Gastroesophageal sphincter (tissue), 4 donors: ENCODE results near the gene IL13RA1. TPM values are rescaled to one million over a fixed set of nuclear protein-coding genes. Genes with fewer than 3 reads are reported as not detected.
A peak's percentile ranks its signal among the peaks of the same experiment; 100 is the strongest.

Experiments
- ATAC-seq: fragments of 150-250 bp; one replicate; pipeline ENCODE4 v1.9.1; 2016; ENCODE audit warnings: mild to moderate bottlenecking, moderate library complexity
- H3K27ac ChIP-seq, 4 donors: fragments of 200-600 bp; sonication (generic) in 3 of 4; 1 replicate in 3 of 4; 2 replicates in 1 of 4; pipeline ENCODE4 v1.5.1; 2016 to 2019
- H3K27me3 ChIP-seq: fragments of 200-600 bp; sonication (generic); one replicate; pipeline ENCODE4 v1.5.1; 2019
- H3K36me3 ChIP-seq, 2 donors: fragments of 200-600 bp; sonication (generic); one replicate each; pipeline ENCODE4 v1.5.1; 2019; ENCODE audit warnings: control low read depth in 1 of 2
- H3K4me1 ChIP-seq, 3 donors: fragments of 200-600 bp; sonication (generic); 1 replicate in 2 of 3; 2 replicates in 1 of 3; pipeline ENCODE4 v1.5.1; 2016 to 2019; ENCODE audit warnings: control low read depth in 2 of 3
- H3K4me3 ChIP-seq, 2 donors: fragments of 200-600 bp; sonication (generic); one replicate each; pipeline ENCODE4 v1.5.1; 2019; ENCODE audit warnings: mild to moderate bottlenecking in 1 of 2, moderate library complexity in 1 of 2
- H3K9me3 ChIP-seq, 3 donors: fragments of 200-600 bp; sonication (generic); one replicate each; pipeline ENCODE4 v1.5.1; 2017 to 2019; ENCODE audit warnings: control low read depth in 2 of 3
- EP300 ChIP-seq: sonication (generic); formaldehyde crosslinking; IDR thresholded peaks from one replicate; pipeline ENCODE4 v1.6.1; 2017; ENCODE audit warnings: antibody characterized with exemption, mild to moderate bottlenecking
- POLR2A ChIP-seq, 2 donors: fragments of 450-650 bp; IDR thresholded peaks; one replicate each; pipeline ENCODE4 v1.6.1; 2017; ENCODE audit warnings: antibody characterized with exemption in 2 of 2, mild to moderate bottlenecking in 2 of 2, moderate library complexity in 1 of 2
- POLR2AphosphoS5 ChIP-seq: sonication (generic); formaldehyde crosslinking; IDR thresholded peaks from one replicate; pipeline ENCODE4 v1.6.1; 2017; ENCODE audit warnings: antibody characterized with exemption
- WGBS, 2 donors: methylation state at CpG; one replicate each; pipeline ENCODE4 v1.1.5; 2018; ENCODE audit warnings: low coverage in 1 of 2; 5-methylcytosine and 5-hydroxymethylcytosine counted together
- total RNA-seq, 4 donors: library from RNA; depleted of rRNA; stranded (reverse); fragments of >200 nt; gene quantifications; one replicate each; pipeline ENCODE4 v1.1.0, GENCODE V29; 2016
- TF ChIP-seq, protein P1 (sequence below), 4 experiments: fragments of 200-600 bp in 2 of 4; fragments of 450-650 bp in 2 of 4; sonication (generic) in 1 of 4; IDR thresholded peaks; one replicate each; pipeline ENCODE4 v1.5.1; 2017 to 2019; ENCODE audit warnings: antibody characterized with exemption in 4 of 4, mild to moderate bottlenecking in 2 of 4, moderate library complexity in 2 of 4

The IL13RA1 gene
- total RNA-seq, 4 donors from 2014 or later, result 63.7 to 121 (median 105) TPM

DNA sequence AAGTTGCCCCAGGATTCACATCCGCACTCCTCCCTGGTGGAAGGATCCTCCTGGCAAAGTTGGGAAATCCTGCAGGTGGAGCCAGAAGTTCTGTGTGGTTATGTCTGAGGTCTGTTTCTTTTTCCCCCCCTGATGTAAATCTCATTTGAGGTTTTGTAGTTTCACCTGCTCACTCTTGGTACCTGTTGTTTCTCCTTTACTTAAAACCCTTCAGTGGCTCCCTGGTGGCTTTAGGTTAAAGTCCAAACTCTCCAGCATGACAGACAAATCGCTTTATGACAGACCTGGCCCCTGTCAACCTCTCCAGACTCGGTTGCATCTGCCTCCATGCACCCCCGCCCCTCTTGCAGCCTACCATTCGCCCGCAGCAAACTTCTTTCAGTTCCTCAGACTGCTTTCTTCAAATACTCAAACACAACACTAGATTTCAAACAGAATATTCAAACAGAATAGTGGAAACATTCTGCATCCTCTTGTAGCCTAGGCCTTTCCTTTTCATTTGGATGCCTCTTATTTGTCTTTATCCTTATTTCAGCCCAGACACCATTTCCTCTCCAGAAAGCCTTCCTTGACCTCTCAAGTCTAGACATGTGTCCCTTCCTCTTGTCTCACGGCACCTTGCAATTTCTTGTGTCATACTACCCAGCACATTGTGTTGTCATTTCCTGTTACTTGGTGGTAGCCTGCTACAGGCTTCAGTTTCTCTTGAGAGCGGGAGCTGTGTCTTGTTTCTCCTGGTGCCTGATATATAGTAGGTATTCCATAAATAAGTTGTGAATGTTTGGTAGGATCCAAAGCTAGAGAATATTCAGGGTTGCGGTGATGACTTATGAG is 24.8 kb downstream of the IL13RA1 start:
- no peaks in the 10 kb centered on the region for H3K27me3 ChIP-seq
- no peak for ATAC-seq
- WGBS, 2 donors, result 65 to 80% methylated on average over 4 to 8 of the region's 9 CpGs
- peaks cover 0 to 25% (median 0%) of the 10 kb centered on the region in 3 donors for H3K4me1 ChIP-seq
- TF ChIP-seq EP300 (no peak), POLR2A (IDR thresholded peaks at IDR 0.05) (no peak), POLR2AphosphoS5 (no peak)
- TF ChIP-seq, protein P1, sequence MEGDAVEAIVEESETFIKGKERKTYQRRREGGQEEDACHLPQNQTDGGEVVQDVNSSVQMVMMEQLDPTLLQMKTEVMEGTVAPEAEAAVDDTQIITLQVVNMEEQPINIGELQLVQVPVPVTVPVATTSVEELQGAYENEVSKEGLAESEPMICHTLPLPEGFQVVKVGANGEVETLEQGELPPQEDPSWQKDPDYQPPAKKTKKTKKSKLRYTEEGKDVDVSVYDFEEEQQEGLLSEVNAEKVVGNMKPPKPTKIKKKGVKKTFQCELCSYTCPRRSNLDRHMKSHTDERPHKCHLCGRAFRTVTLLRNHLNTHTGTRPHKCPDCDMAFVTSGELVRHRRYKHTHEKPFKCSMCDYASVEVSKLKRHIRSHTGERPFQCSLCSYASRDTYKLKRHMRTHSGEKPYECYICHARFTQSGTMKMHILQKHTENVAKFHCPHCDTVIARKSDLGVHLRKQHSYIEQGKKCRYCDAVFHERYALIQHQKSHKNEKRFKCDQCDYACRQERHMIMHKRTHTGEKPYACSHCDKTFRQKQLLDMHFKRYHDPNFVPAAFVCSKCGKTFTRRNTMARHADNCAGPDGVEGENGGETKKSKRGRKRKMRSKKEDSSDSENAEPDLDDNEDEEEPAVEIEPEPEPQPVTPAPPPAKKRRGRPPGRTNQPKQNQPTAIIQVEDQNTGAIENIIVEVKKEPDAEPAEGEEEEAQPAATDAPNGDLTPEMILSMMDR (IDR thresholded peaks at IDR 0.05), result no peak
- H3K27ac ChIP-seq, result no peak overlapping the region
- no peaks in the 10 kb centered on the region for H3K9me3 ChIP-seq
- peaks cover 0 to 21% of the 10 kb centered on the region in 2 donors for H3K36me3 ChIP-seq
- no peak overlapping the region for H3K4me3 ChIP-seq

DNA sequence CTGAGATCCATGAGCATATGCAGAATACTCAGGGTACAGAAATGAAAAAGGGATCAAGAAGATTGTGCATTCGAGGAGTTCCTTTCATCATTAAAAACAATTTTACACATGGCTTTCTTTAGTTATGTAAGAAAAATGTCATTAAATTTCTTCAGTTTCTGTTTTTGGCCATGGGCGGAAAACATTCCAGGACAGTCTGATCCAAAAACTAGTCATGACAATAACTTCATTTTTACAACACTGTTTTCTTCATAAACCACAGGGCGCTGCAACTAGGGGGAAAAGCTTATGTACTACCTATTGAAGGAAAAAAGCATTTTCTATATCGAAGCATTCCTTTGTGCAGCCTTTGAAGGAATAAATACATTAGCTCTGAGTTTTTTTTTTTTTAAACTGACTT is 28.2 kb downstream of the IL13RA1 start:
- Histone ChIP-seq H3K27me3 (no peaks in the 10 kb centered on the region), H3K4me3 (no peak overlapping the region), H3K9me3 (no peaks in the 10 kb centered on the region), H3K27ac (peak overlapping the region in 1 of 4 donors; percentile 55), H3K36me3 (peaks cover 0 to 34% of the 10 kb centered on the region in 2 donors), H3K4me1 (peaks cover 0 to 20% (median 0%) of the 10 kb centered on the region in 3 donors)
- no peak for ATAC-seq
- WGBS, 2 donors, result 36 to 38% methylated on average over 4 of the region's 4 CpGs
- no peak for TF ChIP-seq EP300
- no peak for TF ChIP-seq POLR2AphosphoS5
- TF ChIP-seq POLR2A (IDR thresholded peaks at IDR 0.05), result no peak
- TF ChIP-seq, protein P1 (IDR thresholded peaks at IDR 0.05), result no peak

DNA sequence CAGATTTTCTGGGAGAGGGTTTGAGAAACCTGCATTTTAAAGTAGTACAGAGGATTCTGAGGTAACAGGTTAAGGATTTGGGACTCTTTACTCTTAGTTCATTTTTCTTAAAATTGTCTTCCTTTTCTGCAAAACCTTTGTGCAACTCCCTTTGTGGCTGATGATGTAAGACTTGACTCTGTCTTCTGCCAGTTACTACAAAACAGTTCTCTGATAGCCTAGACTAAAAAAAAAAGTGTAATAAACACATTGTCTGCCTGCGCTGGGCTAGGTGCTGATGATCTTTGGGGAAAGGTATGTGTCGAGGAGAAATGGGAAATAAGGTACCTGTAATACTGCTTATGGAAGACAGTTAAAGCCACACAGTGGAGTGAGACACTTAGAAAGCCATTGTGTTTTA is 28.7 kb downstream of the IL13RA1 start:
- no peak for TF ChIP-seq EP300
- 33% methylated on average over 1 of the region's 2 CpGs; no CpG with 5 or more reads in 1 of the 2 donors for WGBS, 2 donors

DNA sequence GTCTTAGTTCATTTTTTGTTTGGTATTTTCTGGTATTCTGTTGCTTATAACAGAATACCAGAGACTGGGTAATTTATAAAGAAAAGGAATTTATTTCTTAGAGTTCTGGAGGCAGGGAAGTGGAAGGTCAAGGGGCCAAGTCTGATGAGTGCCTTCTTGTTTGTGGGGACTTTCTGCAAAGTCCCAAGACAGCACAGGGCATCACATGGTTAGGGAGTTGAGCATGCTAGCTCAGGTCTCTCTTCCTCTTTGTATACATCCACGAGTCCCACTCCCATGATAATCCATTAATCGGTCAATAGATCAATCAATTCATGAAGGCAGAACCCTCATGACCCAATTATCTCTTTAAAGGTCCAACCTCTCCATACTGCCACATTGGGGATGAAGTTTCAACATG is 31.1 kb downstream of the IL13RA1 start:
- ATAC-seq, result no peak
- Histone ChIP-seq H3K36me3 (peaks cover 0 to 22% of the 10 kb centered on the region in 2 donors), H3K4me3 (no peak overlapping the region), H3K27me3 (no peaks in the 10 kb centered on the region), H3K4me1 (peaks cover 0 to 34% (median 0%) of the 10 kb centered on the region in 3 donors), H3K27ac (peak overlapping the region in 1 of 4 donors; percentile 4), H3K9me3 (no peaks in the 10 kb centered on the region)
- WGBS, 2 donors, result 75% methylated on average over 2 of the region's 2 CpGs; no CpG with 5 or more reads in 1 of the 2 donors
- TF ChIP-seq POLR2AphosphoS5 (no peak), EP300 (no peak), POLR2A (IDR thresholded peaks at IDR 0.05) (no peak)
- TF ChIP-seq, protein P1 (IDR thresholded peaks at IDR 0.05), result no peak

More for the DNA sequence above, 28.7 kb downstream of the IL13RA1 start:
- H3K27me3 ChIP-seq, result no peaks in the 10 kb centered on the region
- H3K4me3 ChIP-seq, result no peak overlapping the region
- peaks cover 0 to 32% of the 10 kb centered on the region in 2 donors for H3K36me3 ChIP-seq
- peak overlapping the region in 2 of 4 donors; percentile 38 to 55 for H3K27ac ChIP-seq
- no peaks in the 10 kb centered on the region for H3K9me3 ChIP-seq
- peak; percentile 40 for ATAC-seq
- H3K4me1 ChIP-seq, result peaks cover 0 to 20% (median 0%) of the 10 kb centered on the region in 3 donors

- WGBS, 2 donors, result 63 to 100% methylated on average over 2 to 3 of the region's 3 CpGs
- H3K27ac ChIP-seq, result peak overlapping the region in 2 of 4 donors; percentile 4 to 28
- peaks cover 0 to 22% of the 10 kb centered on the region in 2 donors for H3K36me3 ChIP-seq
- H3K4me3 ChIP-seq, result no peak overlapping the region
- peaks cover 0 to 32% (median 0%) of the 10 kb centered on the region in 3 donors for H3K4me1 ChIP-seq
- TF ChIP-seq POLR2A (IDR thresholded peaks at IDR 0.05), result no peak
- TF ChIP-seq POLR2AphosphoS5, result no peak
- TF ChIP-seq EP300, result no peak
- TF ChIP-seq, protein P1 (IDR thresholded peaks at IDR 0.05), result no peak
- no peaks in the 10 kb centered on the region for H3K27me3 ChIP-seq
- no peak for ATAC-seq
- H3K9me3 ChIP-seq, result no peaks in the 10 kb centered on the region
These were observed 32.6 kb downstream of the IL13RA1 start for GRCh38 chrX:118760025-118760424.
